ENCODE data around the gene IGSF9B.

GRCh38 chr11:133936592-133936991, 20.2 kb downstream of the IGSF9B start:
- TF ChIP-seq CTCF (IDR thresholded peaks at IDR 0.05) = no peak
- TF ChIP-seq POLR2A (IDR thresholded peaks at IDR 0.05) = no peak
- TF ChIP-seq EP300 (IDR thresholded peaks at IDR 0.05) = no peak
